PC-3 (cell line): ENCODE results near the gene EMC9.

ENCODE experiments used
- CTCF ChIP-seq: fragments of 300-600 bp; sonication (generic); conservative IDR thresholded peaks from 2 replicates; pipeline ENCODE4 v1.5.1; 2017; ENCODE audit warnings: antibody characterized with exemption, low read depth, mild to moderate bottlenecking, low read length
- EZH2phosphoT487 ChIP-seq: fragments of 300-600 bp; sonication (generic); IDR thresholded peaks from 2 replicates; pipeline ENCODE4 v1.6.1; 2018; ENCODE audit warnings: mild to moderate bottlenecking, antibody characterized with exemption, low read length, borderline replicate concordance

- TF ChIP-seq CTCF: no peak
- no peak for TF ChIP-seq EZH2phosphoT487
These were observed 8.0 kb upstream of the EMC9 start for GRCh38 chr14:24149302-24149969.
